H4 (cell line): ENCODE measurements around the gene USP9Y. TPM values are rescaled to one million over a fixed set of nuclear protein-coding genes. Genes with fewer than 3 reads are reported as not detected.

Experiments
- total RNA-seq: library from RNA; depleted of rRNA; stranded (reverse); fragments of >200 nt; shearing (Covaris generic); gene quantifications from 2 replicates; pipeline ENCODE4 v1.2.3, GENCODE V29; 2014; rRNA removed

USP9Y gene
- total RNA-seq, 1 experiment from 2014 or later, result 10.9 TPM

Other genes with a start within 250 kb of the USP9Y start
- gene DDX3Y, start 203.6 kb downstream of the USP9Y start, total RNA-seq, result 31.7 and 39.4 TPM in 2 replicates